DOHH2 (cell line): ENCODE data around the gene TRMT10C.
"Not testable (repeated sequence)": the region's sequence is repeated elsewhere in the genome, so short reads cannot be mapped to it uniquely, and the experiment has no call there.

Source experiments
- H3F3A ChIP-seq: fragments of 200-600 bp; sonication (generic), shearing (Covaris generic); 2 replicates; pipeline ENCODE4 v1.6.0; 2016; ENCODE audit warnings: antibody characterized with exemption, mild to moderate bottlenecking; ENCODE audit not compliant: control insufficient read depth, insufficient read depth
- H3K27ac ChIP-seq: fragments of 200-600 bp; sonication (generic); 2 replicates; pipeline ENCODE4 v1.5.1; 2014; ENCODE audit warnings: low read depth, mild to moderate bottlenecking, low read length, moderate library complexity
- H3K27me3 ChIP-seq: fragments of 200-600 bp; sonication (generic); 2 replicates; pipeline ENCODE4 v1.6.1; 2014; ENCODE audit warnings: mild to moderate bottlenecking, low read length, mixed read lengths; ENCODE audit not compliant: control insufficient read depth
- H3K36me3 ChIP-seq: fragments of 200-600 bp; sonication (generic); 2 replicates; pipeline ENCODE4 v1.6.1; 2014; ENCODE audit warnings: mild to moderate bottlenecking, low read length, moderate library complexity, mixed read lengths; ENCODE audit not compliant: control insufficient read depth
- H3K4me1 ChIP-seq: fragments of 200-600 bp; sonication (generic); 2 replicates; pipeline ENCODE4 v1.6.1; 2014; ENCODE audit warnings: mild to moderate bottlenecking, low read length, mixed read lengths; ENCODE audit not compliant: control insufficient read depth
- H3K4me2 ChIP-seq: fragments of 200-600 bp; sonication (generic); 2 replicates; pipeline ENCODE4 v1.6.0; 2014; ENCODE audit warnings: mild to moderate bottlenecking, low read length, moderate library complexity
- H3K4me3 ChIP-seq: fragments of 200-600 bp; sonication (generic); 2 replicates; pipeline ENCODE4 v1.5.1; 2014; ENCODE audit warnings: mild to moderate bottlenecking, low read length, mixed read lengths
- H3K79me2 ChIP-seq: fragments of 200-600 bp; sonication (generic); 2 replicates; pipeline ENCODE4 v1.6.1; 2014; ENCODE audit warnings: mild to moderate bottlenecking, low read length, mixed read lengths; ENCODE audit not compliant: control insufficient read depth
- H3K9me2 ChIP-seq: fragments of 200-600 bp; sonication (generic); replicated peaks from 2 replicates; pipeline ENCODE4 v1.6.1; 2014; ENCODE audit warnings: mild to moderate bottlenecking, low read length, mixed read lengths; ENCODE audit not compliant: control insufficient read depth
- H3K9me3 ChIP-seq: fragments of 200-600 bp; sonication (generic); 2 replicates; pipeline ENCODE4 v1.6.1; 2014; ENCODE audit warnings: antibody characterized with exemption, low read length, mixed read lengths; ENCODE audit not compliant: control insufficient read depth, insufficient read depth
- H4K20me1 ChIP-seq: fragments of 200-600 bp; sonication (generic); 2 replicates; pipeline ENCODE4 v1.6.0; 2014; ENCODE audit warnings: low read depth, mild to moderate bottlenecking, antibody characterized with exemption, low read length, moderate library complexity; ENCODE audit not compliant: control insufficient read depth, insufficient read depth
- EZH2phosphoT487 ChIP-seq: fragments of 200-600 bp; sonication (generic); IDR thresholded peaks from 2 replicates; pipeline ENCODE4 v1.6.1; 2017; ENCODE audit warnings: borderline replicate concordance, mild to moderate bottlenecking, antibody characterized with exemption, low read length, moderate library complexity, mixed read lengths
- TF ChIP-seq, protein P1 (sequence below): fragments of 200-600 bp; sonication (generic); IDR thresholded peaks from one replicate; pipeline ENCODE4 v1.5.1; 2014; ENCODE audit warnings: antibody characterized with exemption, mild to moderate bottlenecking, low read depth, low read length; ENCODE audit not compliant: poor library complexity, severe bottlenecking

Gene TRMT10C

DNA sequence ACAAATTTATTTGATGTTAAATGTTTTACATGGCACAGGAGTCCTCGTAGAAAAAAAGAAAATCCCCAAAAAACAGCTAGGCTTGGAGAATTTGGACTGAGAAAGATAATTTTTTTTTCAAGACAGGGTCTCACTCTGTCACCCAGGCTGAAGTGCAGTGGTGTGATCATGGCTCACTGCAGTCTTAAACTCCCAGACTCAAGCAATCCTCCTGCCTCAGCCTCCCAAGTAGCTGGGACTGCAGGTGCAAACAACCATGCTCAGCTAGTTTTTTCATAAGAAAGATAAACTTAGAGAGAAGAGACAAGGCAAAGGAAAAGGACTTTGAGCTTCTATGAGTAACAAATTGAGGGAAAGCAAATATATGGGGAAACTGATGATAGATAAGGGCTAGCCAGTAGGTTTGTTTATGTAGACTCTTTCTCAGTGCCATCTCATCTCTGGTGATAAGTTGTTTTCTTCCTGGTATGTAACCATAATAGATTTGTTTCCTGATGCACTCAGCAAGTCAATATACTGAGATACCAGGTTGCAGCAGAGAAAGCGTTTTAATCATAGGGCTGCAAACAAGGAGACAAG is 13.1 kb upstream of the TRMT10C start:
- no peaks in the 10 kb centered on the region for H3K9me2 ChIP-seq
- TF ChIP-seq, protein P1, sequence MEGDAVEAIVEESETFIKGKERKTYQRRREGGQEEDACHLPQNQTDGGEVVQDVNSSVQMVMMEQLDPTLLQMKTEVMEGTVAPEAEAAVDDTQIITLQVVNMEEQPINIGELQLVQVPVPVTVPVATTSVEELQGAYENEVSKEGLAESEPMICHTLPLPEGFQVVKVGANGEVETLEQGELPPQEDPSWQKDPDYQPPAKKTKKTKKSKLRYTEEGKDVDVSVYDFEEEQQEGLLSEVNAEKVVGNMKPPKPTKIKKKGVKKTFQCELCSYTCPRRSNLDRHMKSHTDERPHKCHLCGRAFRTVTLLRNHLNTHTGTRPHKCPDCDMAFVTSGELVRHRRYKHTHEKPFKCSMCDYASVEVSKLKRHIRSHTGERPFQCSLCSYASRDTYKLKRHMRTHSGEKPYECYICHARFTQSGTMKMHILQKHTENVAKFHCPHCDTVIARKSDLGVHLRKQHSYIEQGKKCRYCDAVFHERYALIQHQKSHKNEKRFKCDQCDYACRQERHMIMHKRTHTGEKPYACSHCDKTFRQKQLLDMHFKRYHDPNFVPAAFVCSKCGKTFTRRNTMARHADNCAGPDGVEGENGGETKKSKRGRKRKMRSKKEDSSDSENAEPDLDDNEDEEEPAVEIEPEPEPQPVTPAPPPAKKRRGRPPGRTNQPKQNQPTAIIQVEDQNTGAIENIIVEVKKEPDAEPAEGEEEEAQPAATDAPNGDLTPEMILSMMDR = no peak
- TF ChIP-seq EZH2phosphoT487 = no peak
- H3K4me1 ChIP-seq = peaks cover 3% of the 10 kb centered on the region; the same call in 1 of the 2 replicates
- H4K20me1 ChIP-seq = no peaks in the 10 kb centered on the region
- no peaks in the 10 kb centered on the region for H3K27me3 ChIP-seq
- no peaks in the 10 kb centered on the region for H3K9me3 ChIP-seq
- H3F3A ChIP-seq = no peaks in the 10 kb centered on the region
- no peaks in the 10 kb centered on the region for H3K79me2 ChIP-seq
- H3K4me3 ChIP-seq = no peak overlapping the region
- H3K27ac ChIP-seq = no peak overlapping the region
- no peaks in the 10 kb centered on the region for H3K36me3 ChIP-seq
- no peak overlapping the region for H3K4me2 ChIP-seq

DNA sequence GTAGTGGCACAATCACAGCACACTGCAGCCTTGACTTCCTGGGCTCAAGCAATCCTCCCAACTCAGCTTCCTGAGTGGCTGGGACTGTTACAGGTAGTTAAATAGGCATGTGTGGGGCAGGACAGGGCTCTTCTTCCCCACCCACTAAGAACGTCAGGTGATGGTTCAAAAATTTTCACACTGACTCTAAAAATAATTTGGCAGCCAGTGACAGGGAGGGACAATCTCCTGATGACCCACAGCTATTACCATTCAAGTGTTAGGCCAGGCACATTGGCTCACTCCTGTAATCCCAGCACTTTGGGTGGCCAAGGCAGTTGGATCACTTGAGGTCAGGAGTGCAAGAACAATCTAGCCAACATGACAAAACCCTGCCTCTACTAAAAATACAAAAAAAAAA is 12.2 kb upstream of the TRMT10C start:
- no peaks in the 10 kb centered on the region for H3F3A ChIP-seq
- no peak overlapping the region for H3K4me3 ChIP-seq
- no peaks in the 10 kb centered on the region for H3K27me3 ChIP-seq
- H3K79me2 ChIP-seq = no peaks in the 10 kb centered on the region
- H3K4me2 ChIP-seq = no peak overlapping the region
- no peak overlapping the region for H3K27ac ChIP-seq
- H3K9me3 ChIP-seq = no peaks in the 10 kb centered on the region
- H3K9me2 ChIP-seq = no peaks in the 10 kb centered on the region
- TF ChIP-seq, protein P1 = no peak
- no peak for TF ChIP-seq EZH2phosphoT487
- peaks cover 3% of the 10 kb centered on the region; the same call in 1 of the 2 replicates for H3K4me1 ChIP-seq
- no peaks in the 10 kb centered on the region for H4K20me1 ChIP-seq
- no peaks in the 10 kb centered on the region for H3K36me3 ChIP-seq

DNA sequence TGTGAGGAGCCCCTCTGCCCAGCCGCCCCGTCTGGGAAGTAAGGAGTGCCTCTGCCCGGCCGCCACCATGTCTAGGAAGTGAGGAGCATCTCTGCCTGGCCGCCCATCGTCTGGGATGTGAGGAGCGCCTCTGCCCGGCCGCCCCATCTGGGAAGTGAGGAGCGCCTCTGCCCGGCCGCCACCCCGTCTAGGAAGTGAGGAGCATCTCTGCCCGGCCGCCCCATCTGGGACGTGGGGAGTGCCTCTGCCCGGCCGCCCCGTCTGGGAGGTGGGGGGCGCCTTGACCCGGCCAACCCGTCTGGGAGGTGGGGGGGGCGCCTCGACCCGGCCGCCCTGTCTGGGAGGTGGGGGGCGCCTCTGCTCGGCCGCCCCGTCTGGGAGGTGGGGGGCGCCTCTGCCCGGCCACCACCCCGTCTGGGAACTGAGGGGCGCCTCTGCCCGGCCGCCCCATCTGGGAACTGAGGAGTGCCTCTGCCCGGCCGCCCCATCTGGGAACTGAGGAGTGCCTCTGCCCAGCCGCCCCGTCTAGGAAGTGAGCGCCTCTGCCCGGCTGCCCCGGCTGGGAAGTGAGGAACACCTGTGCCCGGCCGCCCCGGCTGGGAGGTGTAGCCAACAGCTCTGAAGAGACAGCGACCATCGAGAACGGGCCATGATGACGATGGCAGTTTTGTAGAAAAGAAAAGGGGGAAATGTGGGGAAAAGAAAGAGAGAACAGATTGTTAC is 10.1 kb upstream of the TRMT10C start:
- not testable (repeated sequence) for H3K9me3 ChIP-seq

DNA sequence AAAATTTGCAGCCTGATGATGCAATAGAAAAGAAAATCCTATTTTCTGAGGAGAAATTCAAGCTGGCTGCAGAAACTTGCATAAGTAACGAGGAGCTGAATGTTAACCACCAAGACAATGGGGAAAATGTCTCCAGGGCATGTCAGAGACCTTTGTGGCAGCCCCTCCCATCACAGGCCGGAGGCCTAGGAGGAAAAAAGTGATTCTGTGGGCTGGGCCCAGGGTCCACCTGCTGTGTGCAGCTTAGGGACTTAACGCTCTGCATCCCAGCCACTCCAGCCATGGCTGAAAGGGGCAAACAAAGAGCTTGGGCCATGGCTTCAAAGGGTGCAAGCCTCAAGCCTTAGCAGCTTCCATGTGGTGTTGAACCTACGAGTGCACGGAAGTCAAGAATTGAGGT is 8.3 kb upstream of the TRMT10C start:
- not testable (repeated sequence) for H3K4me3 ChIP-seq, H4K20me1 ChIP-seq, H3K79me2 ChIP-seq, H3K9me2 ChIP-seq, H3K27me3 ChIP-seq, H3K4me2 ChIP-seq, H3F3A ChIP-seq, H3K9me3 ChIP-seq, H3K27ac ChIP-seq, H3K36me3 ChIP-seq
- H3K4me1 ChIP-seq = peaks cover 21% of the 10 kb centered on the region

More for the DNA sequence above, 10.1 kb upstream of the TRMT10C start:
- not testable (repeated sequence) for H3K9me2 ChIP-seq, H3K27ac ChIP-seq, H3F3A ChIP-seq, H3K36me3 ChIP-seq, H3K27me3 ChIP-seq, H3K79me2 ChIP-seq, H4K20me1 ChIP-seq, H3K4me3 ChIP-seq, H3K4me2 ChIP-seq
- peaks cover 14% of the 10 kb centered on the region for H3K4me1 ChIP-seq
